Measurements from ENCODE around the gene SLC25A29.

The SLC25A29 gene

DNA sequence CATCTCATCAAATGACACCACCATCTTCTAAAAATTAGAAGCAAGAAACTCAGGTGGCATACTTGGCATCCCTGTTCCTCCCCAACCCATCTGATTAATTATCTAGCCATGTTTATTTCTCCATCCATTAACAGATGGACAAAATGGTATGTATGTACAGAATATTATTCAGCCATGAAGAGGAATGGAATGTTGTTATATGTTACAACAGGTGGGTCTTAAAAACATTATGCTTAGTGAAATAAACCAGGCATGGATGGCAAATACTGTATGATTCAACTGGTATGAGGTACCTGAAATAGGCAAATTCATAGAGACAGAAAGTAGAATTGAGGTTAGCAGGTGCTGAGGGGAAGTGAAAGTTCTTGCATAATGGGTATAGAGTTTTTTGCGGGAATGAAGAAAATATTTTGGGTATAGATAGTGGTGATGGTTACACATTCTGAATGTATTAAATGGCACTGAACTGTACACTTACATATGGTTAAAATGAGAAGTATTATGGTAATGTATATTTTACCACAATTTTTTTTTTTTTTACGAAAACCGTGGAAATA is 49.8 kb downstream of the SLC25A29 start:
- H3K4me3 ChIP-seq (ENCODE audit: low read length), result no peak overlapping the region
- DNase-seq (ENCODE audit: low read depth, low spot score), result no peak

- no peak for DNase-seq (ENCODE audit: low read depth, low spot score)
- H3K4me3 ChIP-seq (ENCODE audit: low read length), result no peak overlapping the region
These were observed 53.6 kb downstream of the SLC25A29 start for GRCh38 chr14:100252684-100253083.

DNA sequence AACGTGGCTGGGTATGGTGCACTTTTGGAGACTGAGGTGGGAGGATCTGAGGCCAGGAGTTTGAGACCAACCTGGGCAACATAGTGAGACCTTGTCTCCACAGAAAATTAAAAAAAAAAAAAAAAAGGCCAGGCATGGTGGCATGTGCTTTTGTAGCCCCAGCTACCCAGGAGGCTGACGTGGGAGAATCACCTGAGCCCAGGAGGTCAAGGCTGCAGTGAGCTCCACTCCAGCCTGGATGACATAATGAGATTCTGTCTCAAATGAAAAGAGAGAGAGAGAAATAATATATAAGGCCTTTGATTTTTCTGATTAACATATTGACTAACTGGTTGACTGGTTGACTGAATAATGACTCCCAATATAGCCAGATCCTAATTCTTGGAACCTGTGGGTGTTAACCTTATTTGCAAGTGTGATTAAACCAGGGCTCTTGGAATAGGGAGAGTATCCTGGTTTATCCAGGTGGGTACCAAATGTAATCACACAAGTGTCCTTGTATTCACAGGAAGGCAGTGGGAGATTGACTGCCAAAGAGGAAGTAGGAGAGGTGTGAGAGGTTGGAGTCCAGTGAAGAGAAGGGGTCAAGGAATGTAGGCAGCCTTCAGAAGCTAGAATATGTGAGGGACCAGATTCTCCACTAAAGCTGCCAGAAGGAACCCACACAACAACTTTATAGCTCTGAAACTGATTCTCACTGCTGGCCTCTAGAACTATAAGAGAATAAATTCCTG is 55.3 kb downstream of the SLC25A29 start:
- DNase-seq (ENCODE audit: low read depth, low spot score), result no peak
- no peak overlapping the region for H3K4me3 ChIP-seq (ENCODE audit: low read length)

DNA sequence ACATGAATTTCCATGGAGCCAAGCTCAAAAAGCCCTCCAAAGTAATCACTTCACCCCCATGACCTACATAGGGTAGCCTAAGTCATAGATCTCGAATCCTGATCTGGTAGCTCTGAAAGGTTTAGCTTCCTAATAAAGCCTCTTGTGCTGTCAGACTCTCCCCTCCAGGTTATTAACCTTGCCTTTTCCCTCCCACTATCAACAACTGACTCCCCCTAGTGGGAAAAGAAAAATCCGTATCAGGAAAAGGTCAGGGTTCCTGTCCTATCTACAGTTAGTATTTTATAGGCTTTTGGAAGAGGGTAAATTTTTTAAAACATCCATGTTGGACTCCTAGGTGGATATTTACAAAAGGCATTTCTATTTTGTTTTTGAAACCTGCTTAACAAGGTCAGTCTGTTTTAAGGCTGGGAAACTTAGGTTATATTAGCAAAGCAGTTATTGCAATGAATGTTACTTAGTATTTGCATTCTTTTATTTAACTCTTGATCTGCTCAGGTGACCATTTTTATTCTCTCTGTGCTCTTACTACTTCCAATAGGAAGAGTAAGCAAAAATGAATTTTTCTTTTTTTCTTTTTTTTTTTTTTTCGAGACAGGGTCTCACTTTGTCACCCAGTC is 59.3 kb downstream of the SLC25A29 start:
- peak; percentile 56 for DNase-seq (ENCODE audit: low read depth, low spot score)
- H3K4me3 ChIP-seq (ENCODE audit: low read length), result no peak overlapping the region

DNA sequence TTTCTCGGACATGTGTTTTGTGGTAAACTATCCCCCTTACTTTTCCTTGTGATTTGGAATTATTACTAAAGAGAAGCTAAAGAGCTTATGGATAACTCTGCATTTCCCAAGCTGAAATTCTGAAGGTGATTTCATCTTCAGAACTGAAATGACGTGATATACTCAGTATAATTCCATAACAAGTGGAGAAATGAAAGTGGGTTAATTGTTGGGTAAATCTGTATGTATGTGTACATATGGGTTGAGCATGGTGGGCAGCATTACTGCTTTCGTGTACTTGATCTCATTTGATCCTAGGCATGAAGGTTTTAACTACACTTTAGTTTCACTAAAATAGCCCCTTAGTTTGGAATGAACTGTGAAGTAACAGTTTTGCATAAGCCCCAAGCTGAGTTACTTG is 63.2 kb downstream of the SLC25A29 start:
- DNase-seq (ENCODE audit: low read depth, low spot score), result no peak
- H3K4me3 ChIP-seq (ENCODE audit: low read length), result no peak overlapping the region

DNA sequence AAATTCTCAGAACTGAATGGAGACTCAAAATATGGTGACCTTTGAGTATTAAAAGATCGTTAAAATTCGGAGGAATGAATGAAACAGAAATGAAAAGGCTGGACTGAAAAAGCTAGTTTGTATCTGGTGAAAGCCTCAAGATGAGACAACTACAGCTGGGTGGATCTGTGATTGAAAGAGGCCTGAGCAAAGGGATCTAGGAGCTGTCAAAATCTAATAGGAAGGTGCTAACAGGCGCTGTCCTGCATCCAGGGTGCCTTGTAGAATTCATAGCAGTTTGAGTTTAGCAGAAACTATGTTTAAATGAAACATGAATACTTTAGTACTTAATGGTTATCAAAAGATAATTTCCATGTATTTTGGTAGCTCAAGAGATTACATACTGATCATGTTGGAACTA is 65.0 kb downstream of the SLC25A29 start:
- DNase-seq (ENCODE audit: low read depth, low spot score), result no peak
- H3K4me3 ChIP-seq (ENCODE audit: low read length), result peak overlapping the region; percentile 81

Measured in Jurkat, Clone E6-1 (cell line).